ENCODE measurements around the gene DNM2. TPM values are rescaled to one million over a fixed set of nuclear protein-coding genes. Genes with fewer than 3 reads are reported as not detected.

The DNM2 gene
- total RNA-seq, 1 donor from 2014 or later, result 185 TPM

GRCh38 chr19:10809651-10810285, 91.9 kb downstream of the DNM2 start:
- H3K27ac Mint-ChIP-seq, result peak overlapping the region; percentile 55
- no peak overlapping the region for H3K4me3 Mint-ChIP-seq (ENCODE audit: low read depth)
- DNase-seq (ENCODE audit: low spot score), result no peak
- peaks cover 53% of the 10 kb centered on the region for H3K36me3 Mint-ChIP-seq (ENCODE audit: low read depth)
- H3K27me3 Mint-ChIP-seq (ENCODE audit: low read depth), result no peaks in the 10 kb centered on the region
- H3K9me3 Mint-ChIP-seq, result no peaks in the 10 kb centered on the region
- intact Hi-C loops (cut with micrococcal nuclease), result loop anchor here (5.0 kb wide), 1 partner anchor 92 kb away; the partner anchor contains the start of gene DNM2
- H3K4me1 Mint-ChIP-seq (ENCODE audit: low read depth), result peaks cover 23% of the 10 kb centered on the region

GRCh38 chr19:10811391-10812111, 93.7 kb downstream of the DNM2 start:
- peaks cover 48% of the 10 kb centered on the region for H3K36me3 Mint-ChIP-seq (ENCODE audit: low read depth)
- intact Hi-C loops (cut with micrococcal nuclease), result loop anchor here (5.0 kb wide), 1 partner anchor 94 kb away; the partner anchor contains the start of gene DNM2
- H3K4me3 Mint-ChIP-seq (ENCODE audit: low read depth), result no peak overlapping the region
- H3K27ac Mint-ChIP-seq, result peak overlapping the region; percentile 91
- no peaks in the 10 kb centered on the region for H3K9me3 Mint-ChIP-seq
- no peak for DNase-seq (ENCODE audit: low spot score)
- no peaks in the 10 kb centered on the region for H3K27me3 Mint-ChIP-seq (ENCODE audit: low read depth)
- H3K4me1 Mint-ChIP-seq (ENCODE audit: low read depth), result peaks cover 23% of the 10 kb centered on the region

- peaks cover 53% of the 10 kb centered on the region for H3K36me3 Mint-ChIP-seq (ENCODE audit: low read depth)
- peaks cover 23% of the 10 kb centered on the region for H3K4me1 Mint-ChIP-seq (ENCODE audit: low read depth)
Measured at GRCh38 chr19:10812196-10812595, 94.3 kb downstream of the DNM2 start.

GRCh38 chr19:10812902-10813404, 95.1 kb downstream of the DNM2 start:
- H3K4me1 Mint-ChIP-seq (ENCODE audit: low read depth), result peaks cover 22% of the 10 kb centered on the region
- H3K36me3 Mint-ChIP-seq (ENCODE audit: low read depth), result peaks cover 53% of the 10 kb centered on the region
- peak overlapping the region; percentile 91 for H3K27ac Mint-ChIP-seq
- H3K27me3 Mint-ChIP-seq (ENCODE audit: low read depth), result no peaks in the 10 kb centered on the region
- intact Hi-C loops (cut with micrococcal nuclease), result loop anchor here (5.0 kb wide), 1 partner anchor 96 kb away; the partner anchor contains the start of gene DNM2
- no peak for DNase-seq (ENCODE audit: low spot score)
- H3K9me3 Mint-ChIP-seq, result no peaks in the 10 kb centered on the region
- H3K4me3 Mint-ChIP-seq (ENCODE audit: low read depth), result no peak overlapping the region

More at GRCh38 chr19:10812196-10812595, 94.3 kb downstream of the DNM2 start:
- Mint-ChIP-seq H3K4me3 (ENCODE audit: low read depth) (no peak overlapping the region), H3K27me3 (ENCODE audit: low read depth) (no peaks in the 10 kb centered on the region), H3K9me3 (no peaks in the 10 kb centered on the region), H3K27ac (peak overlapping the region; percentile 91)
- DNase-seq (ENCODE audit: low spot score), result no peak
- intact Hi-C loops (cut with micrococcal nuclease), result loop anchor here (5.0 kb wide), 1 partner anchor 95 kb away; the partner anchor contains the start of gene DNM2

GRCh38 chr19:10815007-10815536, 97.2 kb downstream of the DNM2 start:
- Mint-ChIP-seq H3K9me3 (no peaks in the 10 kb centered on the region), H3K27ac (no peak overlapping the region), H3K4me1 (ENCODE audit: low read depth) (peaks cover 11% of the 10 kb centered on the region), H3K4me3 (ENCODE audit: low read depth) (no peak overlapping the region), H3K27me3 (ENCODE audit: low read depth) (no peaks in the 10 kb centered on the region), H3K36me3 (ENCODE audit: low read depth) (peaks cover 44% of the 10 kb centered on the region)
- intact Hi-C loops (cut with micrococcal nuclease), result no loop called here
- no peak for DNase-seq (ENCODE audit: low spot score)

- no peaks in the 10 kb centered on the region for H3K9me3 Mint-ChIP-seq
- no peak overlapping the region for H3K4me3 Mint-ChIP-seq (ENCODE audit: low read depth)
- H3K36me3 Mint-ChIP-seq (ENCODE audit: low read depth), result peaks cover 51% of the 10 kb centered on the region
- no peaks in the 10 kb centered on the region for H3K27me3 Mint-ChIP-seq (ENCODE audit: low read depth)
- DNase-seq (ENCODE audit: low spot score), result no peak
- intact Hi-C loops (cut with micrococcal nuclease), result no loop called here
- no peak overlapping the region for H3K27ac Mint-ChIP-seq
- peaks cover 17% of the 10 kb centered on the region for H3K4me1 Mint-ChIP-seq (ENCODE audit: low read depth)
Measured at GRCh38 chr19:10815969-10816644, 98.2 kb downstream of the DNM2 start.

- intact Hi-C loops (cut with micrococcal nuclease), result no loop called here
Measured at GRCh38 chr19:10816691-10817090, 98.8 kb downstream of the DNM2 start.

GRCh38 chr19:10817291-10818038, 99.6 kb downstream of the DNM2 start:
- Mint-ChIP-seq H3K27ac (no peak overlapping the region), H3K36me3 (ENCODE audit: low read depth) (peaks cover 59% of the 10 kb centered on the region), H3K9me3 (no peaks in the 10 kb centered on the region), H3K4me3 (ENCODE audit: low read depth) (no peak overlapping the region), H3K27me3 (ENCODE audit: low read depth) (no peaks in the 10 kb centered on the region), H3K4me1 (ENCODE audit: low read depth) (peaks cover 17% of the 10 kb centered on the region)
- intact Hi-C loops (cut with micrococcal nuclease), result no loop called here
- DNase-seq (ENCODE audit: low spot score), result no peak

More at GRCh38 chr19:10816691-10817090, 98.8 kb downstream of the DNM2 start:
- H3K4me3 Mint-ChIP-seq (ENCODE audit: low read depth), result no peak overlapping the region
- peaks cover 17% of the 10 kb centered on the region for H3K4me1 Mint-ChIP-seq (ENCODE audit: low read depth)
- no peak for DNase-seq (ENCODE audit: low spot score)
- no peak overlapping the region for H3K27ac Mint-ChIP-seq
- H3K27me3 Mint-ChIP-seq (ENCODE audit: low read depth), result no peaks in the 10 kb centered on the region
- H3K36me3 Mint-ChIP-seq (ENCODE audit: low read depth), result peaks cover 55% of the 10 kb centered on the region
- no peaks in the 10 kb centered on the region for H3K9me3 Mint-ChIP-seq

- H3K9me3 Mint-ChIP-seq, result no peaks in the 10 kb centered on the region
- H3K27ac Mint-ChIP-seq, result no peak overlapping the region
- intact Hi-C loops (cut with micrococcal nuclease), result no loop called here
- peaks cover 49% of the 10 kb centered on the region for H3K36me3 Mint-ChIP-seq (ENCODE audit: low read depth)
- no peak for DNase-seq (ENCODE audit: low spot score)
- no peak overlapping the region for H3K4me3 Mint-ChIP-seq (ENCODE audit: low read depth)
- peaks cover 12% of the 10 kb centered on the region for H3K4me1 Mint-ChIP-seq (ENCODE audit: low read depth)
- no peaks in the 10 kb centered on the region for H3K27me3 Mint-ChIP-seq (ENCODE audit: low read depth)
Measured at GRCh38 chr19:10818301-10819123, 100.6 kb downstream of the DNM2 start.

- Mint-ChIP-seq H3K4me1 (ENCODE audit: low read depth) (peaks cover 12% of the 10 kb centered on the region), H3K36me3 (ENCODE audit: low read depth) (peaks cover 56% of the 10 kb centered on the region), H3K27me3 (ENCODE audit: low read depth) (no peaks in the 10 kb centered on the region), H3K27ac (no peak overlapping the region), H3K4me3 (ENCODE audit: low read depth) (no peak overlapping the region), H3K9me3 (no peaks in the 10 kb centered on the region)
- no peak for DNase-seq (ENCODE audit: low spot score)
- intact Hi-C loops (cut with micrococcal nuclease), result no loop called here
Measured at GRCh38 chr19:10819124-10820060, 101.5 kb downstream of the DNM2 start.

GRCh38 chr19:10820173-10820572, 102.3 kb downstream of the DNM2 start:
- Mint-ChIP-seq H3K9me3 (no peaks in the 10 kb centered on the region), H3K27me3 (ENCODE audit: low read depth) (no peaks in the 10 kb centered on the region), H3K36me3 (ENCODE audit: low read depth) (peaks cover 56% of the 10 kb centered on the region), H3K4me3 (ENCODE audit: low read depth) (no peak overlapping the region), H3K4me1 (ENCODE audit: low read depth) (peaks cover 10% of the 10 kb centered on the region), H3K27ac (peak overlapping the region; percentile 6)
- intact Hi-C loops (cut with micrococcal nuclease), result no loop called here
- DNase-seq (ENCODE audit: low spot score), result no peak

Data from activated T-helper 2 cell treated with anti-CD3 and anti-CD28 coated beads, Interferon-gamma antibody, Interleukin-2, Interleukin-4, amounts not matched to agents 10 μg/mL and 5 μg/mL and 100 μg/mL, durations not matched to agents 14 hours and 24 hours and 36 hours (primary cell).